ENCODE results near the gene ARPP21.

Gene ARPP21

GRCh38 chr3:35641920-35642527 is 2.7 kb downstream of the ARPP21 start:
- DNase-seq (ENCODE audit: low read depth in 3 of 3) = no peak

GRCh38 chr3:35643495-35643894 is 4.2 kb downstream of the ARPP21 start:
- DNase-seq (ENCODE audit: low read depth in 3 of 3) = no peak

- no peak for DNase-seq (ENCODE audit: low read depth in 3 of 3)
Measured at GRCh38 chr3:35644451-35644850, 5.1 kb downstream of the ARPP21 start.

GRCh38 chr3:35645189-35645588 is 5.9 kb downstream of the ARPP21 start:
- DNase-seq (ENCODE audit: low read depth in 3 of 3) = no peak

GRCh38 chr3:35646081-35646480 is 6.8 kb downstream of the ARPP21 start:
- no peak for DNase-seq (ENCODE audit: low read depth in 3 of 3)

GRCh38 chr3:35647461-35647860 is 8.1 kb downstream of the ARPP21 start:
- DNase-seq (ENCODE audit: low read depth in 3 of 3) = no peak

GRCh38 chr3:35648347-35648746 is 9.0 kb downstream of the ARPP21 start:
- no peak for DNase-seq (ENCODE audit: low read depth in 3 of 3)

GRCh38 chr3:35649405-35649804 is 10.1 kb downstream of the ARPP21 start:
- DNase-seq (ENCODE audit: low read depth in 3 of 3) = no peak

- DNase-seq (ENCODE audit: low read depth in 3 of 3) = no peak
Measured at GRCh38 chr3:35651426-35651825, 12.1 kb downstream of the ARPP21 start.

- no peak for DNase-seq (ENCODE audit: low read depth in 3 of 3)
Measured at GRCh38 chr3:35651851-35652250, 12.5 kb downstream of the ARPP21 start.

- no peak for DNase-seq (ENCODE audit: low read depth in 3 of 3)
Measured at GRCh38 chr3:35653347-35653746, 14.0 kb downstream of the ARPP21 start.

GRCh38 chr3:35654476-35654875 is 15.2 kb downstream of the ARPP21 start:
- DNase-seq (ENCODE audit: low read depth in 3 of 3) = no peak

GRCh38 chr3:35658686-35659085 is 19.4 kb downstream of the ARPP21 start:
- DNase-seq (ENCODE audit: low read depth in 3 of 3) = no peak

- DNase-seq (ENCODE audit: low read depth in 3 of 3) = no peak
Measured at GRCh38 chr3:35659768-35660167, 20.4 kb downstream of the ARPP21 start.

GRCh38 chr3:35663471-35663870 is 24.1 kb downstream of the ARPP21 start:
- DNase-seq (ENCODE audit: low read depth in 3 of 3) = no peak

GRCh38 chr3:35664460-35664919 is 25.2 kb downstream of the ARPP21 start:
- DNase-seq (ENCODE audit: low read depth in 3 of 3) = no peak

- DNase-seq (ENCODE audit: low read depth in 3 of 3) = no peak
Measured at GRCh38 chr3:35665390-35666055, 26.2 kb downstream of the ARPP21 start.

- no peak for DNase-seq (ENCODE audit: low read depth in 3 of 3)
Measured at GRCh38 chr3:35666888-35667287, 27.6 kb downstream of the ARPP21 start.

- DNase-seq (ENCODE audit: low read depth in 3 of 3) = no peak
Measured at GRCh38 chr3:35670408-35670965, 31.2 kb downstream of the ARPP21 start.

- DNase-seq (ENCODE audit: low read depth in 3 of 3) = no peak
Measured at GRCh38 chr3:35671483-35671882, 32.2 kb downstream of the ARPP21 start.

- DNase-seq (ENCODE audit: low read depth in 3 of 3) = no peak
Measured at GRCh38 chr3:35673017-35673416, 33.7 kb downstream of the ARPP21 start.

GRCh38 chr3:35674451-35675109 is 35.3 kb downstream of the ARPP21 start:
- DNase-seq (ENCODE audit: low read depth in 3 of 3) = no peak

- DNase-seq (ENCODE audit: low read depth in 3 of 3) = no peak
Measured at GRCh38 chr3:35675206-35675605, 35.9 kb downstream of the ARPP21 start.

Data from stimulated activated CD4-positive, alpha-beta T cell treated with anti-CD3 and anti-CD28 coated beads, TNF-alpha, amount 100 ng/mL, for 4 hours (primary cell).